Endothelial cell of hepatic sinusoid (primary cell): ENCODE data around the gene ZBTB20.

Experiments used
- in situ Hi-C: cut with HindIII; loops from 2 replicates; pipeline ENCODE4 v1.10.0; 2017; ENCODE audit warnings: low sequenced_read_pairs

The ZBTB20 gene

DNA sequence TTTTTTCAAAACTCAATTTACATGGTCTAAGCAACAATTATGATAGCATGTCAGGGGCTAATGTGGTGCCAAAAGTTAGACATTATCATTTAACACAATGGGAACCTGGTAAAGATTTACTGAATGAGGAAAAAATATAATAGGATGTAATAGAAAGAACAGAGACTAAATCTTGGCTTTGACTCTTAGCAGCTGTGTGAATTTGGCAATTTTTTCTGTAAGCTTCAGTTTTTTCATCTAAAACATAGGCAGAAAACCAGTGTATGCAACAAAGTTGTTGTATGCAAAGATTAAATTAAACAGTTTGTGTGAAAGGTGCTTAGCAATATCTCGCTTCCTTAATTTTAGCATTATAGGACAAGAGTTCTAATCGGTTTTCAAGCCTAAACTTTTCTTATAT, 57.6 kb downstream of the ZBTB20 start:
- in situ Hi-C loops: no loop called here

DNA sequence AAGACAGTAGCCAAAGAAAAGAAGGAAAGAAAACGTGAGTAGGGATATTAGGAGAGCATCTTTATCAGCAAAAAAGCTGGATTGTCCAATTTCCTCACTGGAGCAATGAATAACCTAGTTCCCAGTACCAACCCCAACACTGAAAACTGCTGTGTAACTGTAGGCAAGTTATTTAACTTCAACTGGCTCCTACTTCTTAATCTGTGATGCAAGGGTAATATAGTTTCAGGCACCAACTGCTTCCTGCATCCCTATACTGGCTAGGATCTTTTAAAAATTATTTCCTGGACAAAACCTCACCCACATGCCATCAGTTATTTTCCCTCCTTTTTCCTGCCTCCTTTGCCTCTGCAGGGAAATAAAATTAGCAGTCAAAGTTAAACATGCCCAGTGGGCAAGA, 59.6 kb downstream of the ZBTB20 start:
- in situ Hi-C loops: no loop called here

DNA sequence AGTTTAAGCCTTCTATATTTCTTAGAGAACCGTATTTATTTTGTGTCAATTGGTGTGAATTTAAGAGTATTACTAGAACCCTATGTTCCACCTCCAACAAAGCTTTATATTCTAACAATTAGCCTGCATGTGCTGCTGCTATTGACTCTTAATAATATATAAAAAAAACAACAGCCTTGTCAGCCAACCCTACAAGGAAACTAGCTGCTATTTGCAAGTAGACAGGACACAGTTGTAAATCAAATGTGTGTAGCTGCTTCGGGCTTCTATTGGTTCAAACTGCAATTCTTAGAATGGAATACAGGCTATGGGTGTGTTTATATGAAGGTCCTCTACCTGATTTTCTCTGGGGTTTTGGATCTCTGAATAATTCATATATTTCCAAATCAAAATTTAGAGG, 60.7 kb downstream of the ZBTB20 start:
- in situ Hi-C loops: no loop called here

DNA sequence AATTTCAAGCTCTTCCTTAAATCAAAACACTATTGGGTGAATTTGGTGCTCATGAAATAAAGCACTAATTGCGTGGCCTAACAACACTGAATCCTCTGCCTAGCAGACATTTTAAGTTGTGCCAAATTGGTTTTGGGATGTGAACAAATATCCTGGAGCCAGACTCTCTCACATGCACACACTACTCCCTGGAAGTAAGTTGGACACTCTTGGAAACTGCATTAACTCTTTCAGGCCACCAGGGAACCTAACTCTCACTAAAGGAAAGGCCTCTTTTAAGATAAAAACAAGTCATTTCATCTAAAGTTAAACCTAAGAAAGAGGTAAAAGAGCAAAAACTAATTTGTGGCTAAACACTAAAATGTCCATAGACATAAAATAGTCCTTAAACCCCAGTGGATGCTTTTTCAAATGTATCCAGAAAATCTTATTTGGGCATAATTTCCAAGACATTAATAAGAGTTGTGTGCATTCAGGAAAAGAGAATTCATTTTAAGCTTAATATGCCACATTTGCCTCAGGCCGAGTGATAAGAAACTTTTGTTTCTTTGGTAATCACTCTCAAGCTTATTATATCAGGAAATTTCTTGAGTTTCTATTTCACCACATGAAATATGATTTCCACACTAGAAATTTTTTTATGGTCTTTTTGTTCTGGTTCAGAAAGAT, 61.8 kb downstream of the ZBTB20 start:
- in situ Hi-C loops: no loop called here

DNA sequence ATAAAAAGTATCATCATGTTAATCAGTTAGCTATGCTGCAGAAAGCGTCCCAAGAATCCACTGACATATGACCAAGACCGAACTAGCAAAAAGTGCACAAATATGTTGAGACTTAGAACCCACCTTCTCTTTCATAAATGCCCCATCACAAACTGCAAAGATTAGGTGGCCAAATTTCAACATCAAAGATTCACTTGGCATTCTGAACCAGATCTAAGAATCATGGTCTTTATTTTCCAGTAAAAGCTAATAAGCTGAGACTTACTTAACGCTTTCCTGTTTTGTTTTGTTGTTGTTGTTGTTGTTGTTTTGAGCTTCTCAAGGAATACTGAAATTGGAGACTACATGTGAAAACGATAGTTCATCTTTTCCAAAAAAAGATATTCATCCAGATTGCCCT, 62.4 kb downstream of the ZBTB20 start:
- in situ Hi-C loops: no loop called here

DNA sequence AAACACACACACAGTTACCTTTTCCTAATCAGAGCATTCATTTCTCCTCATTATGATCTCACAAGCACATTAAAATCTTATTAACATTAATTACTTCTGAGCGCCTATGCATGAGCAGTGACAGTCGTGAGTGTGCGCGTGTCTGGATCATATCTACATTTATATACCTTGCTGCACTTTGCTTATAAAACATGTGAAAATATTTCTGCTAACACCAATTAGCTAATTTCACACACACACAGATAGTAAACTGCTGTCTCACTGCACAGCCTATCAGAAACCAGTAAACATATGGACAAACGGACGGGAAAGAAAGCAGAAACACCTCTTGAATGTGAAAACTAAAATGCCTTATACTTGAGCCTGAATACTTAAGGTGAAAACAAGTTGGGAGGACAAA, 64.8 kb downstream of the ZBTB20 start:
- in situ Hi-C loops: no loop called here

DNA sequence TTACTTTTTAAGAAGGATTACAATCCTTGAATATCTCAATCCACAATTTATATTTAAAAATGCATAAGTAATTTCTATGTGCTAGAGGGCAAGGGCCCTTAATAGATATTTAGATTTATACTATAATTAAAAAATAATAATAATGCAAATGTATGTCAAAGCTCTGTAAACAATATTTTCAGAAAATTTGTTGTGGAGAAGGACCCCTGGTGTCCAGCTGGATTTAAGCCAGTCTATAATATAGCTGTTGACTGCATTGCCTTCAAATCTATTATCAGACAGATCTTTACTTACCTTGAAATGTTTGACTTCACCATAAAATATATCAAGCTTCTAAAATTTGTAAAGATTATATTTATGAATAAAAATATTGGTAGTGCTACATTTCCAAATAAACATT, 65.6 kb downstream of the ZBTB20 start:
- in situ Hi-C loops: no loop called here

DNA sequence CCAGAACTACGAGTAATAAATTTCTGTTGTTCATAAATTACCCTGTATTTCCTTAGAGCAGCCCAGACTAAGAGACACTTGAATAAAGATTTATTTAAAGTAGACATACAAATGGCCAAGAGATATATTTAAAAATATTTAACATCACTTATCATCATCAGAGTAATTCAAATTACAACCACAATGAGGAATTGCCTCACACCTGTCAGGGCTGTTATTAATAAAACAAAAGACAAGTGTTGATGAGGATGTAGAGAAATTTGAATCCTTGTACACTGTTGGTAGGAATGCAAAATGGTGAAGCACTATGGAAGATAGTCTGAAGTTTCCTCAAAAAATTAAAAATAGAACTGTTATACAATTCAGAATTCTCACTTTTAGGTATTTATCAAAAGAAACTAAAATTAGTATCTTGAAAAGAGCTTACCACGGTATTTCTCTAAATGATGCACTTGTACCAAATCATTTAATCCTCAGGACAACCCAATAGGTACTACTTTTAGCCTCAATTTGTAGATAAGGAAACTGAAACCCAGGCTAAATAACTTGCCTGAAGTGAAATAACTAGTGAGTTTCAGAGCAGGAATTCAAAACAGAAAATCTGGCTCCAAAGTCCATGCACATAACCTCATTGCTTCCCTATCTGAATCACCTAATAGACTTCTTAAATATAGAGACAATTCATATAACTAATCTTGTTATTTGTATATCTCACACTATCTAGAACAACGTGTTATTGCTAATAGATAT, 69.4 kb downstream of the ZBTB20 start:
- in situ Hi-C loops: no loop called here

DNA sequence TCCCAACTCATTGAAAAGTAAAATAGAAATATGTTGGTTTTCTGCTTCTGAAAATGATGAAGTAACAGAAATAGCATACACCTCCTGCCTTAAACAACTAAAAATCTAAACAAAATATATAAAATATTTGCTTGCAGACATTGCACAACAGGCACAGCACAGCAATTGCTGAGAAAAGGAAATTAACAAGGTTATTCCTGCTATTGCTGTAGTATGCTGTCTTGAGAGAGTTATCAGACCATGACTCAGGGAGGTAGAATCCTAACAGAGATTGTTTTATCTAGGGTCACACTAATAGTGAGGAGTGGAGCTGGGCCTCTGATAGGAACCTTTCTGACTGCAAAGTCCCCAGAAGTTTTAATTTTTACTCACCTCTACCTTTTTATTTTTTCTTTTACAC, 72.6 kb downstream of the ZBTB20 start:
- in situ Hi-C loops: no loop called here

DNA sequence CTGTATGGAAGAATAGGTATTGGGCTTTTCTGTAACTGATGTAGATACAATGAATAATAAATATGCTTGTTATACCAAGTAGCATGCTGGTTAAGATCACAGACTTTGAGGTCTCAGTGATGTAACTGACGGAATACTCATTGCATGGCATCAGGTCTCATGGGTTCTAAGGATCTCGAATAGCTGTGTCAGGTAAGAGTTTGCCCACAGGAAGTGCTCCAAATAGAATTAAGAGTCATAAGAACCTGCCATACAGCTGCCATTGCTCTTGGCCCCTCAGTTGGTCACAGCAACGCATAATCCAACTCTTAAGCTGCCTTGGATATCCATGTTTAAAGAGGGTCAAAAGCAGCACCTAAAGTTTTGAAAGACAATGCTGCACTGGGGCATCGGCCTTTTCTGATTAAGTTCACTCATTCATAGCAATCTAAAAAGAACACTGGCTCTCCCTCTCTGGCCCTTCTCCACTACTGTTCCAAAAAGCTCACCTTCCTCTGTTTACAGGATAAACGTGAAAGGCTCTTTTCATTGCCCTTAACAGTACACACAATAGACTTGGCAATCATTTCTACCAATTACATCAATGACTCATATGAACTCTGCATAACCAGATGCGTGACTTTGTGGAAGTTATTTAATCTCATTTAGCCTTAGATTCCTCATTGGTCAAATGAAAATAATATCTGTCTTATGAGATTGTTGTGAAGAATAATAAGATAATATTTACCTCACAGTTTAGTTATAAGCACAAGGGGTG, 74.6 kb downstream of the ZBTB20 start:
- in situ Hi-C loops: no loop called here

DNA sequence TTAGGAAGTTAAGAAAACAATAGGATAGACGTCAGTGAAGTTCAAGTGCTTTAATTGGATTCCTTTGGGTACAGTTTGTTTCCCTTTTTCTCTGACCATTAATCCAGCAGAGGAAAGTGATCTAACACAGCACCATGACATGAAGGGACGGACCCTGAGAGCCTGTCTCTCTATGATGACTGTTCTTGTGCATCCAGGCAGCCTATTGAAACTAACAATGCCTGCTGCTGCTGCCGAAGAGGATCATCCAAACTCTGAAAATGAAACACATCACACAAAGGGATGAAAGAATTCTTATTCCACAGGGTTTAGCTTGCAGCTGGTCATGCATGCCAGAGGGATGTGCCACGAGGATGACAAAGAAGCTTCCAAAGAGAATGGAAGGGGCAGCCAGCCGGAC, 75.5 kb downstream of the ZBTB20 start:
- in situ Hi-C loops: no loop called here

DNA sequence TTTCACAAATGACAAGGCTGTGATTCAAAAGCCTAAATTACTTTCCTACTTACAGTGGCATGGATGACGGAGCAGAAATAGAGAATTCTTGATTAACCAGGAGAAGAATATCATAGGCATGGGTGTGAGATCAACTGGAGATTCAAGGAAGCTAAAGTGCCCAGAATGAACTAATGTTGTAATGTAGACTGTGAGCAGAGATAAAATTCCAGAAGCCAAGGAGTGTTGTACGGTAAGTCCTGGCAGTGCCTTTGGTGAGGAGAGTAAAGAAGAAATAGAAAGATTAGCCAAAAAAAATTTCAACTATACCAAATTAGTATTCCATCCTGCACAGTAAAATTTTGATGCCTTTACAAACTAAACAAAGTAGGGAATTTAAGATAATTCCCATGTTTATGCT, 75.9 kb downstream of the ZBTB20 start:
- in situ Hi-C loops: no loop called here

DNA sequence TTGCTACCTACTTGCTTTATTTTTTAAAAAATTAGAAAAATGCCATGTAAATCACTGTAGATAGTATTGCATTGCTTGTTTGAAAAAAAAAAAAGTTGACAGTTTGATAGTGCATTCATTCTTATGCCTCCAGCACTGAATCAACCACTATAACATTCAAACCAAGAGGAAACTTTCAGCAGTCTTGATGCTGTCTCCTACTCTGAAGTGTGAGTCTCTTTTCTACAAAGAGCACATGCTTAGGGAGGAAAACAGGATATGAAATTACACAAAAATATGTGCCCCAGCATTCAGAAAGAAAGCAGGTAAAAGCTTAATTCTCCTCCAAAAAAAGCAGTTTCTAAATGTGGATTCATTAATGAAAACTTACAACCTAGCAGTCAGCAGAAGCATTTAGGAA, 78.3 kb downstream of the ZBTB20 start:
- in situ Hi-C loops: no loop called here

DNA sequence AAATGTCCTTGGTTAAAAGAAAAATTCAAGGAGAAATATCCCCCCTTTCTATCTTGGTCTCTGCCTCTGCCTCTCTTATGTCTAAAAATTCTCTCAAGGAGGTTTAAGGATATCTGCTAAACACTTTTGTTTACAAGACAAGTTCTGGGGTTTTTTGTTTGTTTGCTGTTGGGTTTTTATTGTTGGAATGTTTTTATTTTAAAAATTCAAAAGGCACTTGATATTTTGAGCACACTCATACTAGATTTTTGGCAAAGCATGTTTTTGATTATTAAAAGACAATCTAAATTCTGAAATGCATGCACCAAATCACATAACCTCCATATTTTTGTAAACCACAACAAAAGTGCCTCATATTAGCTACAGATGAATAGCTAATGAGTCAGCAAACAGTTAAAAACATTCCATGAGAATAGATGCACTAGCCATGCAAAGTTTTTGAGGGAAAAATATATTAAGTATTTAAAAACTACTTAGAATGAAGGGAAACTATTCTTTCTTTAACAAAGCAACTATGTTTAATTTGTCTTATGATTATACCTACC, 84.6 kb downstream of the ZBTB20 start:
- in situ Hi-C loops: no loop called here

DNA sequence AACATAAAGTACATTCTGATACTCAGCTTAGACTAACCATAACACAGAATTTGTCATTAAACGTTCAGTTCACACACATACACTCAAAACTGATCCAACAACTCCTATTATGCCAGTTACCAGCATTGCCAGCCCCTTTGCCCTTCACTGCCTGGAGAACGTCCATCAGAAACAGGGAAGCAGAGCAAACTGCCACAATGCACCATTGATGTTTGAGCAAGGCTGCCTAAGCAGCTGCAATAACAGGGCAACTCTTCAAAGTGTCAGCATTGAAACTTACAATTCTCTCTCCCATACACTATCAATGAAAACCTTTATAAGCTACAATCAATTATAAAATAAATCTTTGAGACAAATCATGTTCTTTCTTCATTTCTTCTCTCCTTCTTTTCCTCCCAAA, 85.1 kb downstream of the ZBTB20 start:
- in situ Hi-C loops: no loop called here

DNA sequence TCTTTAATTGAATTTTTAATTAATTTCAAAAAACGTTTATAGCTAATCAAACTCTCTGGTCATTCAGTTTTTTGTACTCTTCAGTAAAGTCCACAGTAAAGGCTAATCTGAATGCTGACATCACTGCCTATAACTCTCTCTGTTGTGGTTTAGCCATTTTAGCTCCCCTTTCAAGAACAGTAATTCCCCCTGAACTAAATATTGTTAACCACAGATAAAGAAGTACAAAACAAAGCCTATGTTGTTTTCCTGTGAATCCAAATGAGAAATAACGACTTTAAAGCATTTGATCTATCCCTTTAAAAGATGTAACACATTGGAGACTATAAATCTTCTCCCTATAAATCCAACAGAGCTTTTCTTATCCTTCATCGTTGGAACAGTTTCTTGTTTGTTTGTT, 94.2 kb downstream of the ZBTB20 start:
- in situ Hi-C loops: no loop called here

DNA sequence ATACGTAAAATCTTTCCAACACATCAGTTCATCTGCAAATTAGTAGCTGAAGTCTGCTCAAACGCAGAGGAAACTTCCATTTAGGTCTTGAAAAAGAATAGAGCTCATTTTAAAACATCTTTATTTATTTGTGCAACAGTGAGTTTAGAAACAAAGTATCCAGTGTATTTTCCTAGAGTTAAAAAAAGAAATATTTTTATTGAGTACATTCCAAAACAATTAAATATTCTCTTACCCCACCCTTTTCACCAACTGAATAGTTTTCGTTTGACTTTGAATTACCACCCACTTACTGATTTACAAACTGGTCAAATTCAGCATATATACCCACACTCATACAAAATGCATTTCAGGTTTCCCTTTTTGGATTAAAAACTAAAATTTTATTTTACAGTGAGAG, 104.7 kb downstream of the ZBTB20 start:
- in situ Hi-C loops: no loop called here

DNA sequence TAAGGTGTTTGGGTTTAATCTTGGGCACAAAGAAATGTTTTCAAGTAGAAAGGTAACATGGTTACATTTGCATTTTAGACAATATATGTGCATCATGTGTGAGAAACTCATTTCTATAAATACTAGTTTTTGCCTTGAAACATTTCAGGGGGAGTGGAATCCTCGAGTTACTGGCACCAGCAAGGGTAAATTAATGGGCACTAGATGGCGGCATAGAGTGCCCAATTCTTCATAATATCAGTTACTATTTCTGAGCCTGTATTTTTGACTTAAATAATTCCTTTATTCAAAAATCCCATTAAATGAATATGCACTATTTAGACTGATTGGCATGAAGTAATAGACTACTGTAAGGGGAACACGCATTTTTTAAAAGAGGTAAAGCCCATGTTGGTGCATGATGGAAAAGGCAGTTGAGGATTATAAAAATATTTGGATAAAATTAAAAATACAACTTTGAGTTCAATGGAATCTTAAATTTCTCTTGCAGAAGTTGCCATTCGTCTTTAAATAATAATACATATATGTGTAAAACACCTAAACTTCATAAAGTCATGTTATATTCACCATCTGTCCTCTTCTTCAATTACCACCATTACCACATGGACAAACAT, 106.3 kb downstream of the ZBTB20 start:
- in situ Hi-C loops: no loop called here

DNA sequence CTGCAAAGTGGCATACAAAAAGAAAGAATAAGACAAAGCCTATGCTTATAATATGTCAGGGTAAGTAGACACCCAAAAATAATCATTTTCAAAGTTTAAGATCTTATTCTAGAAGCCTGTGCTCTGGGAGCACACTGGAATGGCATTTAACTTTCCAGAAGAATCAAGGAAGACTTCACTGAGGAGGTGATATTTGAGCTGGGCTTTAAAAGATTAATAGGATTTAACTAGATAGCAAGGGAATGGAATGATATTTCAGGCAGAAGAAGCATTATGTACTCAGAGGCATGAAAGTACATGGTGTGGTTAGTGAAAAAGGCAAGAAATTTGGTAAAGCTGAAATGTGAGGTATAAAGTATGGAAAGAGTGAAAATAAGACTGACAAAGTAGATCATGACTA, 106.8 kb downstream of the ZBTB20 start:
- in situ Hi-C loops: no loop called here

DNA sequence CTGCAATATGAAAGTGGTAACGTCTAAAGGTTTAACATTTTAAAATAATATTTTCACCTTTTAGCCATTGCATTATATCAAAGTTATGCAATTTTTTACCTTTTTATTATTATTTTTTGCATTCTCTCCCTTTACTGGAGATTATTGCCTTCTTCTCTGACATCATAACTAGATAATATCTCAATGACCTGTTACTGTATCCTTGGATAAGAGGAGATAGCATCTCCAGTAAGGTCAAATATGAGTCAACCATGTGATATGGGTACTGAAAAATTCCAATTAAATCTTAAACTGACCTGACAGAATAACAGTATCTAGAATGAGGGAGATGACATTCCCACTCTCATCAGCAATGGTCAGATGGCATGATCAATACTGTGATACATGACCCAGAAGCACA, 108.3 kb downstream of the ZBTB20 start:
- in situ Hi-C loops: no loop called here

DNA sequence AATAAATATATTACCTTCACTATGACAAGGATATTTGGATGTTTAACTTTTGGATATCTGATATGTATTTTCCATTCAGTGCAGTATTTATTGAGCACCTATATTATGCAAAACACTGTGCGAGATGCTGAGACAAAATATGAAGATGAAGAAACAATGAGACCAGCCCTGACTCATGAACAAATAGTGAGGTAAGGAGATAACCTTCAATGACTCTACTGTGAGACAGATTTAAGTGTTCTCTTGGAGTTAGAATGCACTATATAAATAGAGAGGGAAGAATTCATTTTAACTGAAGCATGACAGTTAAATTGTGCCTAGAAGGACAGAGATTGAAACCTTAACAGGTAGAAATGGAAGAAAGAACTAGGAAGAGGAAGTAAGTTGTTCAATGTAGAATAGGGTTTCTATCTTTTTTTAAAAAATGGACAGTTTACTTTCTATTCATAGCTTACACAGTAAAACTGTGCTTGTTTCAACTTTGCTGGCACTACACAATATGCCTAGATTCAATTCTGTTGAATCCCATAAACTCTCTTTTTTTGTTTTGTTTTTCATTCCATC, 124.2 kb downstream of the ZBTB20 start:
- in situ Hi-C loops: no loop called here
